Heart right ventricle (tissue), 16 donors: ENCODE measurements around the gene TMEM44. TPM values are rescaled to one million over a fixed set of nuclear protein-coding genes. Genes with fewer than 3 reads are reported as not detected.

Experiments used
- ATAC-seq, 8 donors: fragments of 200-7000 bp; cut with Tn5 transposase; one replicate each; pipeline ENCODE4 v1.9.1; 2020; ENCODE audit warnings: mild to moderate bottlenecking in 8 of 8, moderate library complexity in 8 of 8, moderate number of reproducible peaks in 1 of 8
- DNase-seq, 2 donors: peaks; one replicate each; pipeline ENCODE4 v3.0.0-alpha.2; 2020
- H3K27ac ChIP-seq, 10 donors: fragments of 200-600 bp; sonication (generic) in 2 of 10; one replicate each; pipeline versions ENCODE4 v1.5.0 to v1.8.0; 2020 to 2022; ENCODE audit warnings: mild to moderate bottlenecking in 3 of 10
- H3K27me3 ChIP-seq, 7 donors: fragments of 200-600 bp; one replicate each; pipeline ENCODE4 v1.8.0; 2021 to 2022; ENCODE audit warnings: mild to moderate bottlenecking in 2 of 7
- H3K36me3 ChIP-seq, 9 donors: fragments of 200-600 bp; sonication (generic) in 1 of 9; one replicate each; pipeline versions ENCODE4 v1.5.0 to v1.8.0; 2020 to 2022; ENCODE audit warnings: mild to moderate bottlenecking in 2 of 9
- H3K4me1 ChIP-seq, 9 donors: fragments of 200-600 bp; sonication (generic) in 1 of 9; one replicate each; pipeline versions ENCODE4 v1.5.0 to v1.8.0; 2020 to 2022; ENCODE audit warnings: mild to moderate bottlenecking in 4 of 9
- H3K4me3 ChIP-seq, 10 donors: fragments of 200-600 bp; sonication (generic) in 2 of 10; one replicate each; pipeline versions ENCODE4 v1.5.0 to v1.8.0; 2020 to 2022; ENCODE audit warnings: mild to moderate bottlenecking in 7 of 10, moderate library complexity in 2 of 10
- H3K9me3 ChIP-seq, 11 donors: fragments of 200-600 bp in 10 of 11; sonication (generic) in 2 of 11; one replicate each; pipeline versions ENCODE4 v1.5.0 to v1.8.0; 2013 to 2022; ENCODE audit warnings: mild to moderate bottlenecking in 2 of 11, control low read depth in 1 of 11, moderate library complexity in 1 of 11
- CTCF ChIP-seq, 9 donors: fragments of 200-600 bp; sonication (generic) in 2 of 9; IDR thresholded peaks; one replicate each; pipeline versions ENCODE4 v1.5.0 to v1.8.0; 2021 to 2022; ENCODE audit warnings: antibody characterized with exemption in 9 of 9, mild to moderate bottlenecking in 5 of 9, moderate library complexity in 1 of 9
- WGBS, 2 donors: extraction: QIAGEN DNeasy Blood & Tissue Kit; methylation state at CpG; one replicate each; pipeline ENCODE4 v1.1.7; 2013; ENCODE audit warnings: inconsistent platforms in 1 of 2; 5-methylcytosine and 5-hydroxymethylcytosine counted together
- intact Hi-C, 10 donors: fragments of 100-400 bp; cut with DNase I; formaldehyde crosslinking; loops; one replicate each; pipeline versions ENCODE4 v1.11.1 to v1.14.2; 2022
- polyA plus RNA-seq, 2 donors: library from polyadenylated mRNA; stranded (reverse); fragments of 200-250 nt; gene quantifications; one replicate each; pipeline ENCODE4 v1.2.3, GENCODE V29; 2013
- total RNA-seq, 10 donors: library from RNA; stranded (reverse); fragmentation: NEBNext Ultra II Directional in 3 of 10; extraction: Animal tissue kit (Norgen Biotek cat#: 25700) in 3 of 10; gene quantifications; one replicate each; pipeline versions ENCODE4 v1.2.1 to v1.2.4, GENCODE V29; 2021 to 2023
- donor health status: Arrhythmogenic right ventricular cardiomyopathy.
- donor health status: ischemic (EF 13 %, LVEDD 7.1; RV severe dilation, severe dysfunction).
- donor health status: healthy with polysubstance abuse.
- donor health status: DM: no; HTN: yes; CAD: no.
- donor health status: DM: no; HTN: no; CAD: no.
- donor health status: ischemic (EF 25% LVEDD 6.9; RV normal size, moderate dysfunction).
- donor health status: ischemic (EF 25% LVEDD 5.7; RV mildly dilated, moderate dysfunction).
- donor health status: healthy.
- donor health status: DM: yes; HTN: yes; CAD: no.
- donor health status: Ischemic cardiomyopathy.
- donor health status: ischemic (EF 35%, LVEDD 5.7; RV mildly dilated, moderate dysfunction).
- donor health status: nonischemic (EF 11% LVEDD 7.7; RV severe dilation, severe dysfunction).
- donor health status: DM: yes; HTN: yes; CAD: no.
- donor health status: PGD.
- donor health status: ischemic (EF 29% LVEDD 5.4; RV normal size, mild dysfunction).
- donor health status: nonischemic (EF 23%, LVEDD 6.1; RV moderate dilation, normal function).

Gene TMEM44
- total and polyA plus RNA-seq, 12 donors, result 3.1 to 21.9 (median 5.1) TPM

DNA sequence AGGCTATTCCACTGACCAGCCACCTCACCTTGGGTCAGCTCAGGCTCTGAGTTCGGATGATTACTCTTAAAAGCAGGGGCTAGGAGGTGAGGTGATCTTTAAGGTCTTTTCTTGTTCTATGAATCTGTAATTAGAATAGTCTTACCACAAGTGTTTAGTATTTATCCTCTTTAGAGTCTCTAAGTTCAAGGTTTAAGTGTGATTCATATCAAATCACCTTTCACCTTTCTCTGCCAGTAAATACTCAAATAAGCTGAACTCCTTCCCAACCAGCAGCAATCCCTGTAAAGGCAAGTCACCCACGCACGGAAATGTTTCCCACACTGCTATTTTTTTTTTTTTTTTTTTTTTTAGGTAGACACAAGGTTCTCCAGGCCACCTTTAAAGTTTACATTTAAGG, 14.5 kb upstream of the TMEM44 start:
- Histone ChIP-seq H3K9me3 (no peaks in the 10 kb centered on the region), H3K4me3 (no peak overlapping the region), H3K4me1 (no peaks in the 10 kb centered on the region), H3K36me3 (peaks cover 7 to 97% (median 77%) of the 10 kb centered on the region in 9 donors), H3K27me3 (no peaks in the 10 kb centered on the region), H3K27ac (no peak overlapping the region)
- DNase-seq, result no peak
- ATAC-seq, result no peak
- 90 to 98% methylated on average over 3 of the region's 3 CpGs for WGBS, 2 donors
- intact Hi-C loops, result no loop called here
- no peak for TF ChIP-seq CTCF (IDR thresholded peaks at IDR 0.05)

DNA sequence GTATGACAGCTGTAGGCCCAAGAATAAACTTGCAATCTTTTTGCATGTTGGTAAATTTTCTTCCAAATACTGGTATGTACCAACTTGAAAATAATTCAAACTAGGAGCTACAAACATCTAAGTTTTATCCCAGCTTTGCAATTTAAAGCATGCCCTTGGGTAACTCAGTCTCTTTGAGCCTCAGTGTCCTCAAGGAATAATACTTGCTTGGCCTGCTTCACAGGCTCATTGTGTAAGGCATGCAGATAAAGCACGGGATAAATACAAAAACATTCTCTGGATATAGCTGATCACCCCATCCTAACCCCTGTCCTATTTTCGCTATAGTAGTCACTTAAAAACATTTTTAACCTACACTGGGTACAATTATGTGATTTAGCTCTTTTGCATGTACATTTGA, 9.6 kb upstream of the TMEM44 start:
- Histone ChIP-seq H3K36me3 (peaks cover 0 to 78% (median 45%) of the 10 kb centered on the region in 9 donors), H3K27ac (no peak overlapping the region), H3K27me3 (no peaks in the 10 kb centered on the region), H3K9me3 (no peaks in the 10 kb centered on the region), H3K4me1 (peaks cover 0 to 19% (median 12%) of the 10 kb centered on the region in 9 donors), H3K4me3 (no peak overlapping the region)
- intact Hi-C loops, result no loop called here
- TF ChIP-seq CTCF (IDR thresholded peaks at IDR 0.05), result no peak
- no peak for ATAC-seq
- no peak for DNase-seq
- WGBS, 2 donors, result 82 to 83% methylated on average over 2 of the region's 2 CpGs

- peak in 1 of 9 donors; percentile 2 for TF ChIP-seq CTCF (IDR thresholded peaks at IDR 0.05)
- Histone ChIP-seq H3K27me3 (no peaks in the 10 kb centered on the region), H3K4me1 (peaks cover 0 to 19% (median 12%) of the 10 kb centered on the region in 9 donors), H3K27ac (peak overlapping the region; percentile 58 to 80 (median 73)), H3K36me3 (peaks cover 0 to 59% (median 36%) of the 10 kb centered on the region in 9 donors), H3K9me3 (no peaks in the 10 kb centered on the region), H3K4me3 (no peak overlapping the region)
- intact Hi-C loops, result no loop called here
- WGBS, 2 donors, result 89% methylated on average over 7 of the region's 7 CpGs
- peak in 4 of 8 donors; percentile 6 to 34 (median 18) for ATAC-seq
- no peak for DNase-seq
Measured at GRCh38 chr3:194640829-194641228, 7.6 kb upstream of the TMEM44 start.

DNA sequence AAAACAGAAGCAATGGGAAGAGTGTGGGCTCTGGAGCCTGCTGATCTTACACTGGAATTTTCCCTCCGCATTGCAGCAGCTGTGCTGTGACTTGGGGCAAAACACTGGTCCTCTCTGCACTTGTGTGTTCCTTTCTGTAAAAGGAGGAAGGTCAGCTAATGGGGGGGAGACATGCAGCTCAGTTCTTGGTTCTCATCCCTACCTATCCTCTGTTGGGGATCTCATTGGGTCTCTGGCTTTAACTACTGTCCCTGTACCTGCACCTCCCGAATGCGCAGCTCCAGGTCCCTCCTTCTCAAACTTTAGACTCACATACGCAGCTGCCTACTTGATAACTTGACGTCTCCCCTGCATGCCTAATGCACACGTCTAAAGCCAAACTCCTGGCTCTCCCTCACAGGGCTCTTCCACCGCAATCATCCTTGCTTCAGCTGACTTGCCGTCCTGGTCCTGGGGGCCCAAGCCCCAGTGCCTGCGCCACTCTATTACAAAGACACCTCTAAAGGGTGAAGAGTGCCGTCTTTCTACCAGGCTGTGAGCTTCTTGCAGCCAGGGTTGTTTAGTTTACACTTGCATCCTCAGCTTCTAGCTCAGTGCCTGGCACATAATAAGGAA, 5.9 kb upstream of the TMEM44 start:
- H3K4me3 ChIP-seq, result no peak overlapping the region
- no peak for DNase-seq
- TF ChIP-seq CTCF (IDR thresholded peaks at IDR 0.05), result no peak

More for the DNA sequence above, 5.9 kb upstream of the TMEM44 start:
- H3K27me3 ChIP-seq, result no peaks in the 10 kb centered on the region
- H3K4me1 ChIP-seq, result peaks cover 0 to 19% (median 12%) of the 10 kb centered on the region in 9 donors
- ATAC-seq, result no peak
- H3K27ac ChIP-seq, result peak overlapping the region in 6 of 10 donors; percentile 72 to 80 (median 76)
- intact Hi-C loops, result no loop called here
- peaks cover 0 to 43% (median 24%) of the 10 kb centered on the region in 9 donors for H3K36me3 ChIP-seq
- WGBS, 2 donors, result 95 to 98% methylated on average over 10 of the region's 10 CpGs
- no peaks in the 10 kb centered on the region for H3K9me3 ChIP-seq
